Caco-2 (cell line): ENCODE measurements around the gene CARD14. TPM values are rescaled to one million over a fixed set of nuclear protein-coding genes. Genes with fewer than 3 reads are reported as not detected.

Experiments used
- BruUV-seq: library from RNA; stranded (reverse); fragments of 400-500 nt; replicated peaks from 2 replicates; lab custom pipeline; 2021; lab: Mats Ljungman, UMichigan
- CTCF ChIA-PET: fragments of 300-600 bp; sonication (Branson Sonifier 250); formaldehyde crosslinking; loops from one replicate; lab custom pipeline; 2022; ENCODE audit warnings: antibody characterized with exemption; lab: Charles Lee
- POLR2A ChIA-PET: fragments of 300-600 bp; sonication (Branson Sonifier 250); formaldehyde crosslinking; loops from one replicate; lab custom pipeline; 2022; ENCODE audit warnings: antibody characterized with exemption; lab: Charles Lee
- DNase-seq, 2 experiments: peaks; one replicate each; pipeline versions ENCODE4 v3.0.0 to v3.0.0-alpha.2; 2020 to 2022
- H3K27me3 ChIP-seq: replicated peaks from 2 replicates; pipeline ENCODE4 v1.6.0; 2011; ENCODE audit warnings: low read length; ENCODE audit not compliant: control insufficient read depth, insufficient read depth
- H3K36me3 ChIP-seq: 2 replicates; pipeline ENCODE4 v1.5.1; 2011; ENCODE audit warnings: low read length; ENCODE audit not compliant: control insufficient read depth, insufficient read depth
- H3K4me1 ChIP-seq: fragments of 250-450 bp; sonication (Bioruptor Pico); 2 replicates; pipeline ENCODE4 v1.5.1; 2020; ENCODE audit warnings: mild to moderate bottlenecking
- H3K4me3 ChIP-seq: 2 replicates; pipeline ENCODE4 v1.5.1; 2011; ENCODE audit warnings: low read depth, mild to moderate bottlenecking, control low read depth, low read length
- H3K9me3 ChIP-seq: fragments of 250-450 bp; sonication (Bioruptor Pico); 2 replicates; pipeline ENCODE4 v1.5.1; 2020; ENCODE audit warnings: mild to moderate bottlenecking, moderate library complexity
- H3K27ac Mint-ChIP-seq: one replicate; pipeline ENCODE4 v1.8.0; 2022; ENCODE audit warnings: mixed read lengths; ENCODE audit not compliant: unreplicated experiment
- H3K27me3 Mint-ChIP-seq: one replicate; pipeline ENCODE4 v1.8.0; 2022; ENCODE audit warnings: mixed read lengths; ENCODE audit not compliant: insufficient read depth, unreplicated experiment
- H3K36me3 Mint-ChIP-seq: one replicate; pipeline ENCODE4 v1.8.0; 2022; ENCODE audit warnings: mild to moderate bottlenecking, mixed read lengths; ENCODE audit not compliant: insufficient read depth, unreplicated experiment
- H3K4me1 Mint-ChIP-seq: one replicate; pipeline ENCODE4 v1.8.0; 2022; ENCODE audit warnings: low read depth, mixed read lengths; ENCODE audit not compliant: unreplicated experiment
- H3K4me3 Mint-ChIP-seq: one replicate; pipeline ENCODE4 v1.8.0; 2022; ENCODE audit warnings: mild to moderate bottlenecking, moderate library complexity, mixed read lengths; ENCODE audit not compliant: unreplicated experiment
- H3K9me3 Mint-ChIP-seq: one replicate; pipeline ENCODE4 v1.8.0; 2022; ENCODE audit warnings: mixed read lengths; ENCODE audit not compliant: unreplicated experiment
- CTCF ChIP-seq, 2 experiments: fragments of 200-600 bp in 1 of 2; IDR thresholded peaks; 1 replicate in 1 of 2; 2 replicates in 1 of 2; pipeline versions ENCODE4 v1.5.1 to v1.8.0; 2011 to 2022; ENCODE audit warnings: antibody characterized with exemption in 1 of 2, control low read depth in 1 of 2, inconsistent platforms in 1 of 2, low read depth in 1 of 2, low read length in 1 of 2, mild to moderate bottlenecking in 1 of 2, moderate library complexity in 1 of 2; ENCODE audit not compliant: insufficient read depth in 1 of 2, severe bottlenecking in 1 of 2, unreplicated experiment in 1 of 2
- intact Hi-C: fragments of 100-400 bp; cut with micrococcal nuclease; formaldehyde crosslinking; loops from one replicate; pipeline ENCODE4 v1.10.0; 2022; ENCODE audit not compliant: unreplicated experiment
- total RNA-seq: library from RNA; stranded (reverse); gene quantifications from 2 replicates; pipeline ENCODE4 v1.2.3, GENCODE V29; 2022

The CARD14 gene
- total RNA-seq, 1 experiment from 2014 or later, result 1.3 TPM

DNA sequence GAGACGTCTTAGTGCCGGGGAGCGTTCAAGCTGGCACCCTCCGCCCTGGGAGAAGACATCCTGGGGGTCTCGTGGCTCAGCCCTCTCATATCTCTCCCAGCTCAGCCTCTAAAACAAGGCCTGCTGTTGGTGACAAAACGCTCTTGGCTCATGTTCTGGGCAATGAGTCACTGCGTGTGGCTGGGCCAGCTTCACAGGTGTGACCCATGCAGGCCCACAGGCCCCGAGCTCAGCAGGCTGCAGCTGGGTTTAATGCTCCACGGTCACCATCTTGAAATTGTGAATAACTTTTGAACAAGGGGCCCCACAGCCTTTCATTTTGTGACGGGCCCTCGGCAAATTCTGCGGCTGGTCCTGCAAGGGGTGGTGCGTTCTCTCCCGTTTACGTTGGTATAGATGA lies 46.0 kb upstream of the CARD14 start:
- intact Hi-C loops, result loop anchor here (1.0 kb wide), 2 partner anchors 22 to 41 kb away; partner anchors contain the start of gene GAA
- no peak overlapping the region for H3K27ac Mint-ChIP-seq
- no peaks in the 10 kb centered on the region for H3K36me3 Mint-ChIP-seq
- Histone ChIP-seq H3K36me3 (no peaks in the 10 kb centered on the region), H3K9me3 (no peaks in the 10 kb centered on the region), H3K4me3 (no peak overlapping the region), H3K4me1 (0 out of 2 replicates have a peak, but pooled peaks cover 4% of the 10 kb centered on the region), H3K27me3 (no peaks in the 10 kb centered on the region)
- BruUV-seq, result no TSS peak
- ChIA-PET POLR2A (interaction anchor here (0.9 to 1.3 kb wide), 3 partner anchors 22 to 52 kb away, joined by 3 to 7 read pairs (median 4); partner anchors contain the start of gene GAA), CTCF (interaction anchor here (0.6 to 1.7 kb wide), 15 partner anchors 19 to 526 kb away, joined by 3 to 37 read pairs (median 4); partner anchors contain the start of gene GAA)
- DNase-seq, result no peak
- H3K4me3 Mint-ChIP-seq, result no peak overlapping the region
- no peaks in the 10 kb centered on the region for H3K27me3 Mint-ChIP-seq
- no peak for TF ChIP-seq CTCF (IDR thresholded peaks at IDR 0.05; ENCODE audit: insufficient read depth in 1 of 2, low read depth in 1 of 2, low read length in 1 of 2, severe bottlenecking in 1 of 2, unreplicated experiment in 1 of 2)
- no peaks in the 10 kb centered on the region for H3K9me3 Mint-ChIP-seq
- H3K4me1 Mint-ChIP-seq, result peaks cover 7% of the 10 kb centered on the region

DNA sequence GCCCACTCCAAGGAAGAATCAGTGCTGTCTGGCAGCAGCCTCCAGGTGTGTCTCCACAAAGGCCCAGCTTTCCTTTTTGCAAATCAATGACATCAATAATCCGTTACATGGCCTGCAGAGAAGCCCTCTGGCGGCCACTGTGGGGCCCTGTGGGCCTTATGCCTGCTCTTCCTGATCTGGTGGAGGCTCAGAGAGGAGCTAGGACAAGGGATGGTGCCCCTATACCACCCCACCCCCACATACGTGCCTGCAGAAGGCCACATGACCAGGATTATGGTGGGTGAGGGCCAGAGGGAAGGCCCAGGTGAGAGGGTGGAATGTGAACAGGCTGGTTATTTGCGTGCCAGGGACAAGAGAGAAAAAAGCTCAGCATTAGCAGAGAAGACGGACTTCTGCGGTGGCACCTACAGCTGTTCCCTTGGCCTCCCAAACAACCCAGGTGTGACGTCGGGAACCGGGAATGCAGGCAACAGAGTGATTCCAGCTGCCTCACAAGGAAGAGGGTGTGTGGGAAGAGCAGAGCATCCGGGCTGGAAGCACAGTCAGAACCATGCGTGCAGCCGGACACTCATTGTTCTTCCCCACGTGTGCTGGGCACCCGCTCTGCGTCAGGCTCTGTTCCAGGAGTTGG lies 45.4 kb upstream of the CARD14 start:
- no peak overlapping the region for H3K4me3 ChIP-seq
- peak; percentile 62 to 74 for DNase-seq
- CTCF ChIA-PET, result interaction anchor here (0.5 to 1.7 kb wide), 21 partner anchors 12 to 1792 kb away, joined by 3 to 37 read pairs (median 3); partner anchors contain the start of genes GAA, SGSH and SLC26A11
- H3K36me3 ChIP-seq, result no peaks in the 10 kb centered on the region
- no TSS peak for BruUV-seq
- POLR2A ChIA-PET, result interaction anchor here (0.9 to 1.3 kb wide), 3 partner anchors 21 to 52 kb away, joined by 3 to 7 read pairs (median 4); partner anchors contain the start of gene GAA
- no peaks in the 10 kb centered on the region for H3K9me3 Mint-ChIP-seq
- H3K4me1 ChIP-seq, result 0 out of 2 replicates have a peak, but pooled peaks cover 4% of the 10 kb centered on the region
- H3K27me3 ChIP-seq, result no peaks in the 10 kb centered on the region
- H3K36me3 Mint-ChIP-seq, result no peaks in the 10 kb centered on the region
- intact Hi-C loops, result loop anchor here (1.0 kb wide), 2 partner anchors 23 to 42 kb away; partner anchors contain the start of gene GAA
- peaks cover 7% of the 10 kb centered on the region for H3K4me1 Mint-ChIP-seq
- H3K27me3 Mint-ChIP-seq, result no peaks in the 10 kb centered on the region
- no peaks in the 10 kb centered on the region for H3K9me3 ChIP-seq
- H3K27ac Mint-ChIP-seq, result no peak overlapping the region
- no peak overlapping the region for H3K4me3 Mint-ChIP-seq
- peak; percentile 59 to 88 for TF ChIP-seq CTCF (IDR thresholded peaks at IDR 0.05; ENCODE audit: insufficient read depth in 1 of 2, low read depth in 1 of 2, low read length in 1 of 2, severe bottlenecking in 1 of 2, unreplicated experiment in 1 of 2)

GRCh38 chr17:80125656-80126448 lies 44.0 kb upstream of the CARD14 start:
- Mint-ChIP-seq H3K27ac (no peak overlapping the region), H3K4me3 (no peak overlapping the region), H3K36me3 (no peaks in the 10 kb centered on the region), H3K27me3 (no peaks in the 10 kb centered on the region), H3K4me1 (peaks cover 13% of the 10 kb centered on the region), H3K9me3 (no peaks in the 10 kb centered on the region)
- Histone ChIP-seq H3K36me3 (no peaks in the 10 kb centered on the region), H3K9me3 (no peaks in the 10 kb centered on the region), H3K27me3 (no peaks in the 10 kb centered on the region), H3K4me3 (no peak overlapping the region), H3K4me1 (0 out of 2 replicates have a peak, but pooled peaks cover 4% of the 10 kb centered on the region)
- TF ChIP-seq CTCF (IDR thresholded peaks at IDR 0.05; ENCODE audit: insufficient read depth in 1 of 2, low read depth in 1 of 2, low read length in 1 of 2, severe bottlenecking in 1 of 2, unreplicated experiment in 1 of 2), result no peak
- intact Hi-C loops, result loop anchor here (5.0 kb wide), 1 partner anchor 119 kb away; no protein-coding TSS in a partner anchor
- CTCF ChIA-PET, result no interaction called here
- no TSS peak for BruUV-seq
- no peak for DNase-seq
- POLR2A ChIA-PET, result no interaction called here
